ENCODE data around the gene CDK15.
"Not testable (repeated sequence)": the region's sequence is repeated elsewhere in the genome, so short reads cannot be mapped to it uniquely, and the experiment has no call there.

The CDK15 gene

DNA sequence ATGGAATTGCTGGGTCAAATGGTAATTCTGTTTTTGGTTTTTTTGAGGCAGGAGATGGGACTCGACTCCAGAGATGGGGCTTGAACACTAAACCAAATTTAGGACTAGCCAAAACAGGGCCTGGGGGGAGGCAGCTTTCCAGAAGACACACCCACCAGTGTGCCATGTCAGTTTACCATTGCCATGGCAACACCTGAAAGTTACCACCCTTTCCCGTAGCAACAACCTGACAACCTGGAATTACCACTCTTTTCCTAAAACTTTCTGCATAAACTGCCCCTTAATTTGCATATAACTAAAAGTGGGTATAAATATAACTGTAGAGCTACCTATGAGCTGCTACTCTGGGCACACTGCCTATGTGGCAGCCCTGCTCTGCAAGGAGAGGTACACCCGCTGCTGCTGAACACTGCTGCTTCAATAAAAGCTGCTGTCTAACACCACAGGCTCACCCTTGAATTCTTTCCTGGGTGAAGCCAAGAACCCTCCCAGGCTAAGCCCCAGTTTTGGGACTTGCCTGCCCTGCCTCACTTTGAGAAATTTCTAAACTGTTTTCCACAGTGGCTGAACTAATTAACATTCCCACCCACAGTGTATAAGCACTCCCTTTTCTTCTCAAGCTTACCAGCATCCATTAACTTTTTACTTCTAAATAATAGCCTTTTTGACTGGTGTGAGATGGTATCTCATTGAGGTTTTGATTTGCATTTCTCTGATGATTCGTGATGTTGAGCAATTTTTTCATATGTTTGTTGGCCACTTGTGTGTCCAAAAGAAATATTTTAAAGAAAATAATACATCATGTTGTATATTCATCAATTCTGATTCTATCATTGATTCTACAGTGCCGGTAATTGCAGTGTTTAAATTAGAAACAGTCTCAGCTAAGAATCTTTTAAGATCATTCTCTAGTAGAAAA lies 10.6 kb downstream of the CDK15 start:
- in situ Hi-C loops (cut with HindIII; ENCODE audit: low pct_ligation_motif_present, low pct_unique_long_range_greater_than_20kb, low sequenced_read_pairs): no loop called here
- DNase-seq: no peak

DNA sequence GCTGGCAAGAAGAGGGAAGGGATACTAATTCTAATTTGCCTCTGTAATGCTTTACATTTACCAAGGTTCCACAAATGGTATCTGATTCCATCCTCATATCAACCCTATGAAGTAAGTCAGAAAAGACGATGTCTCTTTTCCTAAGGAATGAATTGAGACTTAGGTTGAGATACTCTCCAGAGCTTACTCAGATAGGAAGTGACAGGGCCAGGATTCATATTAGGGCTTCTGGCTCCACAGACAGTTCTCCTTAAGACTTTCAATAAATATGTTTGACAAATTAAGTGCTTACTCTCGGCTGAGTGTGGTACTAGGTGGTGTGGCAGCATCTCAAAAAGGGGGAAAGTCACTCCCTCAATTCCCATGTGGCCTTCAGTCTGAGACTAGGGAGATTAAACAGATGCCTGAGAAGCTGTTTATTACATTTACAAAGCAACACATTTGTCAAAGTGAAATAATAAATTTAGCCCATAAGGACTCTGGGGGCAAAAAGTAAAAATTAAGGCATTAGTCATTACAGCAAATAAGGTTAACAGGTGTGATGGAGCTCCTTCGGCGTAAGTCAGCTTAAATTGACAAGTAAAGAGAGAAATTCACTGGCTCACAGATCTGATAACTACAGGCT lies 14.2 kb downstream of the CDK15 start:
- DNase-seq: no peak
- in situ Hi-C loops (cut with HindIII; ENCODE audit: low pct_ligation_motif_present, low pct_unique_long_range_greater_than_20kb, low sequenced_read_pairs): no loop called here

DNA sequence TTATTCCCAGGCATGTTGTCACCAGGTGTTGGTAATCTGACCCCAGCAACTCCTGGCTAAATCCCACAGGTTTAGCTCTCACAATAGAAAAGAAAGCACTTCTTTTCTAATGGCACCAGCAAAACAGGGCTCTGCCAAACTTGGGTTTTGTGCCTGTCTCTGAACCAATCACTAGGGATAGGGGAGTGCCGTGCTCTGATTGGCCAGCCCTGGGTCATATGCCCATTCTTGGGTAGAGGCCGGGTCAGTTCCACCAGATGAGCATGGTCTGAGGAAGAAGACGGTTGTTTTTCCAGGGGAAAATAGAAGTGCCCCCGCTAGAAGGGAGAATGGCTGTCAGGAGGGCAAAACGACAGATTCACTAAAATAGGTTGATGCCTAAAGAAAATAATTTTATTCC lies 14.7 kb downstream of the CDK15 start:
- no peak for DNase-seq
- in situ Hi-C loops (cut with HindIII; ENCODE audit: low pct_ligation_motif_present, low pct_unique_long_range_greater_than_20kb, low sequenced_read_pairs): no loop called here

GRCh38 chr2:201824212-201824611 lies 17.9 kb downstream of the CDK15 start:
- in situ Hi-C loops (cut with HindIII; ENCODE audit: low pct_ligation_motif_present, low pct_unique_long_range_greater_than_20kb, low sequenced_read_pairs): no loop called here
- DNase-seq: no peak

GRCh38 chr2:201827621-201828020 lies 21.3 kb downstream of the CDK15 start:
- in situ Hi-C loops (cut with HindIII; ENCODE audit: low pct_ligation_motif_present, low pct_unique_long_range_greater_than_20kb, low sequenced_read_pairs): no loop called here
- peak; percentile 31 for DNase-seq

DNA sequence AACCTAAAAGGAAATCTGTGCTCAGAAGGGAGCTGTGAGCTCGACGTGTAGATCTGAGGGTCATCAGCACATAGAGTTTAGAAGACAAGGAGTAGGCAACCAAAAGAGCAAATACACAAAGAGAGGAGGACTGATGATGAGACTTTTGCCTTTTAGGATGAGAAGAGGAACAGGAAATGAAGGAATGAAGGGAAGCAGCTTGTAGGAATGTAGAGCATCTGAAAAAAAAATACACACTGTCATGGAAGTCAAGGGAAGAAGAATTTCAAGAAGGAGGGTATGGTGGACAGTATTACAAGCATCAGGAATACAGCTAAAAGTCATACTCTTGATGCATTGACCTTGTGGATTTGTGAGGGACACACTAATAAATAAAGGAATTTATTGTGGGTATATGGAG lies 21.9 kb downstream of the CDK15 start:
- DNase-seq: no peak
- in situ Hi-C loops (cut with HindIII; ENCODE audit: low pct_ligation_motif_present, low pct_unique_long_range_greater_than_20kb, low sequenced_read_pairs): no loop called here

- in situ Hi-C loops (cut with HindIII; ENCODE audit: low pct_ligation_motif_present, low pct_unique_long_range_greater_than_20kb, low sequenced_read_pairs): no loop called here
- no peak for DNase-seq
These were observed 24.3 kb downstream of the CDK15 start for GRCh38 chr2:201830666-201831065.

GRCh38 chr2:201831469-201831868 lies 25.1 kb downstream of the CDK15 start:
- in situ Hi-C loops (cut with HindIII; ENCODE audit: low pct_ligation_motif_present, low pct_unique_long_range_greater_than_20kb, low sequenced_read_pairs): no loop called here
- DNase-seq: no peak

DNA sequence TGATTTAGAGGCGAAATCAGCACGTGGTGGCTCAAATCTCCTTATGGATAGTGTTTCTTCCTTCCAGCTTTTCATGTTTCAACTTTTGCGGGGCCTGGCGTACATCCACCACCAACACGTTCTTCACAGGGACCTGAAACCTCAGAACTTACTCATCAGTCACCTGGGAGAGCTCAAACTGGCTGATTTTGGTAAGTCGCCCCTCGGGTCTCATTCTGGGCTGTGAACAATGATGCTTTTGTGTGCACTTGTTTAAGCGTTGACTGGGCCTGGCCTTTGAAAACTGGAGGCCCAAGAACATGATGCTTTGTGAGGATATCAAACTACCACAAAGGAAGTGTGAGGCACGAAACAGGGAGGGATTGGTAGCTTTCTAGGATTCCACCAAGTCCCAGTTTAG lies 27.4 kb downstream of the CDK15 start:
- DNase-seq: no peak
- in situ Hi-C loops (cut with HindIII; ENCODE audit: low pct_ligation_motif_present, low pct_unique_long_range_greater_than_20kb, low sequenced_read_pairs): no loop called here

- DNase-seq: no peak
- in situ Hi-C loops (cut with HindIII; ENCODE audit: low pct_ligation_motif_present, low pct_unique_long_range_greater_than_20kb, low sequenced_read_pairs): no loop called here
These were observed 28.7 kb downstream of the CDK15 start for GRCh38 chr2:201835066-201835465.

DNA sequence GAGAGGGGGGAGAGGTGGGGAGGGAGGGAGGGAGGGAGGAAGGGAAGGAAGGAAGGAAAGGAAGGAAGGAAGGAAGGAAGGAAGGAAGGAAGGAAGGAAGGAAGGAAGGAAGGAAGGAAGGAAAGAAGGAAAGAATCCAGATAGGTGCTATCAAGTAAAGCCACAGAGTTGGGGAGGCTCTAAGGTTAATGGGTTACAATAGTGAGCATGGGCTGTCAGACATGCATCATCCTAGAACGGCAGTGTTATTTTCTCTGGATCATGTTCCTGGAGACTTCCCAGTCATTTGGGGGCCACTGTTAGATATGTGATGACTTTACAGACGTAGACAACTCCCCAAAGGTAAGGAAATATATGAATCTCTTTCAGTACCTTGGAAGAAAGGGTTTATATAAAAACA lies 31.1 kb downstream of the CDK15 start:
- DNase-seq: no peak
- in situ Hi-C loops (cut with HindIII; ENCODE audit: low pct_ligation_motif_present, low pct_unique_long_range_greater_than_20kb, low sequenced_read_pairs): no loop called here

- DNase-seq: no peak
- in situ Hi-C loops (cut with HindIII; ENCODE audit: low pct_ligation_motif_present, low pct_unique_long_range_greater_than_20kb, low sequenced_read_pairs): no loop called here
These were observed 31.6 kb downstream of the CDK15 start for GRCh38 chr2:201837824-201838431.

- in situ Hi-C loops (cut with HindIII; ENCODE audit: low pct_ligation_motif_present, low pct_unique_long_range_greater_than_20kb, low sequenced_read_pairs): no loop called here
- no peak for DNase-seq
These were observed 33.4 kb downstream of the CDK15 start for GRCh38 chr2:201839727-201840126.

GRCh38 chr2:201840726-201841125 lies 34.4 kb downstream of the CDK15 start:
- DNase-seq: no peak
- in situ Hi-C loops (cut with HindIII; ENCODE audit: low pct_ligation_motif_present, low pct_unique_long_range_greater_than_20kb, low sequenced_read_pairs): no loop called here

DNA sequence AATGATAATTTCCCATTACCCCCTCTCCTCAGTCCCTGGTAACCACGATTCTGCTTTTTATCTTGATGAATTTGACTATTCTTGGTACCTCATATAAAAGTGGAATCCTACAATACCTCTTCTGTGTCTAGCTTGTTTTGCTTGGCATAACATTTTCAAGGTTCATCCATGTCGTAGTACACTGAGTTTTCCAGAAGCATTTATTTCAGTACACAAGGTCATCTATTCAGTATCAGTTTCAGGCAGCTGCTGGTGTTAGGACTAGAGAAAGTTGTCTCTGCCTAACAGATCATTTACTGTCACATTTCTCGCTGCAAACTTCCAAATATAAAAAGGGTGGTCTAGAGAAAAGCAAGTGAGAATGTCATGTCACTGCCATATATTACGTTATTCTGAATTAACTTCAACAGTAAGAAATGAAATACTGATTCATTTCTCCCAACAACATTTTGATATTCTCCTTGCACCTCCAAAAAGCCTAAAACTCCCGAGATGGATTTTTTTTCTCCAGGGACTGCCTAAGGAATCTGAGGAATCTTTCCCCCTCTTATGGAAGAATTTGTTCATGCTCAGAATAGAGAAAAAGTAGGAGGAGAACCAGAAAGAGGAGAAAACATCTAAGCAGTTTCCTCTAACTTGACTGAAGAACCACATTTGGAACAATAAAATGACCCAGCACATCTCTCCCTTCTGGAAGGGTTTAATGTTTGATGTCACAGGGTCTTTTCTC lies 36.0 kb downstream of the CDK15 start:
- no peak for DNase-seq
- in situ Hi-C loops (cut with HindIII; ENCODE audit: low pct_ligation_motif_present, low pct_unique_long_range_greater_than_20kb, low sequenced_read_pairs): no loop called here

DNA sequence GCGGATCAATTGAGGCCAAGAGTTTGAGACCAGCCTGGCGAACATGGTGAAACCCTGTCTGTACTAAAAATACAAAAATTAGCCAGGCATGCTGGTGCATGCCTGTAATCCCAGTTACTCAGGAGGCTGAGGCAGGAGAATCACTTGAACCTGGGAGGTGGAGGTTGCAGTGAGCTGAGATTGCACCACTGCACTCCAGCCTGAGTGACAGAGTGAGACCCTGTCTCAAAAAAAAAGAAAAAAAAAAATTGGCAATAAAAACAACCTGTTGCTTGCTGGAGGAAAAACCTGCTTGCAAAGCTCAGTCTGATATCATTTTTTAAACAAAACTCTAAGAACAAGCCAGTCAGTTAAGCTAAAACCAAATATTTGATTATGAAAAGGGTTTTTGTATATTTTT lies 38.6 kb downstream of the CDK15 start:
- in situ Hi-C loops (cut with HindIII; ENCODE audit: low pct_ligation_motif_present, low pct_unique_long_range_greater_than_20kb, low sequenced_read_pairs); DNase-seq: not testable (repeated sequence)

DNA sequence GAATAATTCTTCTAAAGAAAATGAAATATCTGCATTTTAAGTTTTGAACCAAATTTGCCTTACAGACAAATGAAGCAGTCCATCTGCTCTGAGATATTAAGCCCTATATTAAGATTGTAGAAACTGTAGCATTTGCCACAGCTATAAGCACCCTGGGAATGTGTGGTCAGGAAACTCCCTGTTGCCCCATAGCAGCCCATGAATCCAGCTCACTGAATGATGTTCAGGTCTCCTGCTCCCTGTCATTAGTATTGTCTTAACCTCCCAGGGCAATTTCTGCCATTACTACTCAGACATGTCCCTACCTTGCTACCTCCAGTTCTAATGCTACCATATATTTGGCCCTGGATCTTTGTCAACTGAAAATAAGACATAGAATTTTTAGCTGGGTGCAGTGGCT lies 41.1 kb downstream of the CDK15 start:
- in situ Hi-C loops (cut with HindIII; ENCODE audit: low pct_ligation_motif_present, low pct_unique_long_range_greater_than_20kb, low sequenced_read_pairs): no loop called here
- no peak for DNase-seq

GRCh38 chr2:201852462-201852861 lies 46.1 kb downstream of the CDK15 start:
- DNase-seq: no peak
- in situ Hi-C loops (cut with HindIII; ENCODE audit: low pct_ligation_motif_present, low pct_unique_long_range_greater_than_20kb, low sequenced_read_pairs): no loop called here

DNA sequence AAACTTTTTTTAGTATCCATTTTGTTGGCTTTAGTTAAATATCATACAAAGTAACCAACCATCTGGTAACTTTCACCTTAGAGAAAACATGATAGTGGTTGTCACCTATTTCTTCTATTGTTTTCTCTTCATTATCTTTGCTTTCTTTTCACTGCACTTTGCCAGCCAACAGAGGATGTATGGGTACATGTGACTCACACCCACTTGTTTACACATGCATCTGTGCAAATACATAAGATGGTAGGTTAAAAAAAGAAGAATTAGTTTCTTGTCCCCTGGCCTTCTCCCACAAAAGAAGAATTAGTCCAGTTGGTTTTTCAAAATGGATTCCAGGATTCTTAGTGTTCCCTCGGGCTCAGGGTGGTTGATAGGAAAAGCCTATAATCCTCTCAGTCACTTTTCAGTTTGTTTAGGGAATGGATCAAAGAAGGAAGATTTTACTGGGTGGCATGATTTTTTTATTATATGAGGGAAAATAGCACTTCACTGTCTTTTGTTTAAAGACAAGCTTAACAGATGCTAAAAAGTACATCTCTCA lies 46.6 kb downstream of the CDK15 start:
- no peak for DNase-seq
- in situ Hi-C loops (cut with HindIII; ENCODE audit: low pct_ligation_motif_present, low pct_unique_long_range_greater_than_20kb, low sequenced_read_pairs): no loop called here
